Left hindlimb (tissue), 1 donor: ENCODE data around the gene KCNIP3.
"Not testable (repeated sequence)": the region's sequence is repeated elsewhere in the genome, so short reads cannot be mapped to it uniquely, and the experiment has no call there.

Experiments used
- DNase-seq: peaks from one replicate; pipeline ENCODE4 v3.0.0-alpha.2; 2018

The KCNIP3 gene

DNA sequence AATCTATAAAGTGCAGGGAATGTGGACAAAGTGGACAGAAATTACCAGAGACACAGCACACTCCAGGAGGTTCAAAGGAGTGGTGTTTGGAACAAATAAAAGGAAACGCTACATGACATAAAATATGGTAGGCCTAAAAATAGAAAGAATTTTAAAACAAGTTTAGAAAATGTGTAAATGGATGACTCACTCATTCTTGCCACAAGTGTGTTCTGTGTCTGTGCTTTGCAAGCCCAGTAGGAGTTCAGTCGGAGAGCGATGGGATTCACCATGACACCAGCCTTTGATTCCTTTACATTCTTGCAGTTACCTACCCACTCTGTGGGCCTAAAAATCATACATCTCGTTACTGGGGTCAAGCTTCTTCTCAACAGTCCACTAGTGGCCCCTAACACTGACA is 136.2 kb downstream of the KCNIP3 start:
- DNase-seq, result not testable (repeated sequence)

DNA sequence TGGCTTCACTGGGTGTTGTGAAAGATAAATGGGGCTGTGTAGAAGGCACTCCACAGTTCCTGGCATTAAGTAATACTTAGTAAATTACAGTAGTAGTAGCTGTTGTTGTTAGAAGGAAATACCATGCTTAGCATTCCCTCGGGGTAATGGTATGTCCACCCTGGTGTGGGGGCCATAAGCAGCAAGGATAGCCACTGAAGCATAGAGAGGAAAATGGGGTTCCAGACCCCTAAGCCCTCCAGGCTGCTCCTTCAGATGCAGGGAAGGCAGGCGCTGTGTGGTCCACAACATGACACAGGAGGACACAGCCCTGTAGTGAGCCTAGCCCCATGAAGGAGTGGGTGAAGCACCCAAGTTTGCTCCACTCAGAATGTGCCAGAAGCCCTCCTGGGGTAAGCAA is 136.8 kb downstream of the KCNIP3 start:
- not testable (repeated sequence) for DNase-seq

DNA sequence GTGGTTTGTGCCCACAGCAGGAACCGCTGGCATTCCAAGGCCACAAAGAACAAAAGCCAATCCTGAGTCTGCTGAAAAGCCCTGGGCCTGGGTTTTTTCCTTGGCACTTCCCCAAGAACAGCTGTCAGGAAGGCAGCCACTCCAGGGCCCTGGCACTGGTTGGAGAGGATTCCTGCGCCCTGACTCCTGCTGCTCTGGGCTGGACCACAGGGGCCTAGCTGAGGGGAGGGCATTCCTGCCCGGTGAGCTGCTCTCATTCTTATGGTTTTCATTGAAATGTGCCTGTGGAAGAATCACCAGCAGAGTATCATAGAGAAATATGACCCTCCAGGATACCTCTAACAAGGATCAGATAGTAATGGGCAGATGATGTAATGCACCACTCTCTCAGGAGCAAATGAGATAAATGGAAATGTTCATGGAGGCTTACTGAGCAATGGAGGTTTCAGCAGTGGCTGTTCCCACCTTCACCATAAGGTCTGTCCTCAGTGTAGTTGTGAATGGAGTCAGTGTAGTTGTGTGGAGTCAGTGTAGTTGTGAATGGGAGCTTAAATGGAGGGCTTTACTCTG is 137.4 kb downstream of the KCNIP3 start:
- DNase-seq, result not testable (repeated sequence)

DNA sequence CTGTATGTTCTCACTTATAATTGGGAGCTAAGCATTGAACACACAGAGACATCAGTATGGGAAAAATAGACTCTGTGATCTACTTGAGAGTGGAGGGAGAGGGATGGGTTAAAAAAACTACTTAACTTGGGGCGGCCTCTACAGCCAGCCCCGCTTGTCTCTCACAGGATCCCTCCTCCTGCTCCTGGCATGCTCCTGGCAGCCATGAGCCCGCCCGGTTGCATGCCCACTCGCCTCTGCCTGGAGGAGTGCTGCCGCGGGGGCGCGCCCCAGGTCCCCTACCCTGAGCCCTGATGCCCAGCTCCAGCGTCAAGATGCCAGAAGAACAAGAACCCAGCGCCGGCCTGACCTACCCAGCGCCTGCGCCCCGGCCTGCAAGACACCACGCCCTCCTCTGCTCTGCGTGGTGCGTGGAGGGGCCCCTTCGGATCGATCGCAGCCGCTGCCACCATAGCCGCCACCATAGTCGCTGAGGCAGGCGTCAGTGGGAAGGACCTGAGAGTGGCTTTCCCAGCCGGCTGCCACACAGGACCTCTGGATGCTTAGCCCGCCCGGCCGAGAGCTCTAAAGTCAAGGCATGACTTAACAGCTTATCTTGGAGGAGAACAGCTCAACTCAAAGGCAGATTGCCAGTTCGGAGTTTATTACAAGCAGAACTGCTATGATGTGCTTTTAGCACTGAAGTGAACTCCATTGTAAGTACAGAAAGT is 138.2 kb downstream of the KCNIP3 start:
- DNase-seq, result not testable (repeated sequence)
